CD4-positive, alpha-beta memory T cell (primary cell): Measurements from ENCODE around the gene TGM2. TPM values are rescaled to one million over a fixed set of nuclear protein-coding genes. Genes with fewer than 3 reads are reported as not detected.

Experiments used
- CTCF ChIA-PET: fragments of 350-600 bp; sonication (Branson Sonifier 250); formaldehyde crosslinking; loops from one replicate; lab custom pipeline; 2021; ENCODE audit warnings: inconsistent platforms; ENCODE audit not compliant: partially characterized antibody; lab: Charles Lee
- POLR2A ChIA-PET: fragments of 350-600 bp; sonication (Branson Sonifier 250); formaldehyde crosslinking; loops from one replicate; lab custom pipeline; 2021; ENCODE audit not compliant: partially characterized antibody; lab: Charles Lee
- DNase-seq, 5 donors: peaks; one replicate each; pipeline versions ENCODE4 v3.0.0 to v3.0.0-alpha.2; 2020 to 2022; ENCODE audit warnings: mixed read lengths in 1 of 5
- H3K27ac ChIP-seq: one replicate; pipeline ENCODE4 v1.7.0; 2013; ENCODE audit warnings: low read depth, low read length
- H3K27me3 ChIP-seq: 2 replicates; pipeline ENCODE4 v1.7.0; 2013; ENCODE audit warnings: mild to moderate bottlenecking, low read length, moderate library complexity; ENCODE audit not compliant: insufficient read depth
- H3K36me3 ChIP-seq: 2 replicates; pipeline ENCODE4 v1.7.0; 2013; ENCODE audit warnings: mild to moderate bottlenecking, low read length, moderate library complexity; ENCODE audit not compliant: insufficient read depth
- H3K4me1 ChIP-seq: 2 replicates; pipeline ENCODE4 v1.7.0; 2013; ENCODE audit warnings: mild to moderate bottlenecking, low read length, moderate library complexity; ENCODE audit not compliant: insufficient read depth
- H3K4me3 ChIP-seq, 2 donors: one replicate each; pipeline ENCODE4 v1.7.0; 2013; ENCODE audit warnings: low read length in 2 of 2, mild to moderate bottlenecking in 1 of 2
- H3K9me3 ChIP-seq, 2 donors: one replicate each; pipeline ENCODE4 v1.7.0; 2013; ENCODE audit warnings: low read length in 2 of 2, control low read depth in 1 of 2; ENCODE audit not compliant: control insufficient read depth in 1 of 2
- H3K27ac Mint-ChIP-seq, 7 donors: one replicate each; pipeline ENCODE4 v1.8.0; 2020 to 2021; ENCODE audit warnings: mixed read lengths in 7 of 7, mild to moderate bottlenecking in 6 of 7, inconsistent platforms in 3 of 7, moderate library complexity in 3 of 7
- H3K27me3 Mint-ChIP-seq, 2 donors: one replicate each; pipeline ENCODE4 v1.8.0; 2020 to 2021; ENCODE audit warnings: mixed read lengths in 2 of 2
- H3K36me3 Mint-ChIP-seq, 2 donors: one replicate each; pipeline ENCODE4 v1.8.0; 2020 to 2021; ENCODE audit warnings: mixed read lengths in 2 of 2, inconsistent platforms in 1 of 2, mild to moderate bottlenecking in 1 of 2
- H3K4me1 Mint-ChIP-seq, 4 donors: one replicate each; pipeline ENCODE4 v1.8.0; 2020 to 2021; ENCODE audit warnings: mixed read lengths in 4 of 4, mild to moderate bottlenecking in 1 of 4
- H3K4me3 Mint-ChIP-seq, 8 donors: one replicate each; pipeline ENCODE4 v1.8.0; 2020 to 2021; ENCODE audit warnings: mixed read lengths in 8 of 8, mild to moderate bottlenecking in 7 of 8, moderate library complexity in 6 of 8, inconsistent platforms in 3 of 8
- H3K9me3 Mint-ChIP-seq, 8 donors: one replicate each; pipeline ENCODE4 v1.8.0; 2020 to 2021; ENCODE audit warnings: mixed read lengths in 8 of 8, mild to moderate bottlenecking in 5 of 8, inconsistent platforms in 3 of 8, moderate library complexity in 1 of 8
- intact Hi-C: fragments of 100-400 bp; cut with micrococcal nuclease; formaldehyde crosslinking; loops from one replicate; pipeline ENCODE4 v1.15.1; 2023
- polyA plus RNA-seq, 2 donors: library from polyadenylated mRNA; unstranded; fragments of 300-500 nt; fragmentation: Illumina TruSeq; gene quantifications; one replicate each; pipeline ENCODE4 v1.2.3, GENCODE V29; 2021
- total RNA-seq, 2 experiments: library from RNA; stranded (reverse); gene quantifications; one replicate each; pipeline ENCODE4 v1.2.3, GENCODE V29; 2021

TGM2 gene
- total and polyA plus RNA-seq, 4 experiments from 2014 or later: 0.09 to 0.67 (median 0.31) TPM

GRCh38 chr20:38170219-38170825 lies 5.3 kb upstream of the TGM2 start:
- H3K36me3 ChIP-seq: no peaks in the 10 kb centered on the region
- Mint-ChIP-seq H3K27me3 (peaks cover 6 to 8% of the 10 kb centered on the region in 2 donors), H3K4me1 (peaks cover 3 to 8% (median 6%) of the 10 kb centered on the region in 4 donors), H3K27ac (peak overlapping the region in 3 of 7 donors; percentile 7 to 49 (median 32)), H3K9me3 (no peaks in the 10 kb centered on the region), H3K4me3 (no peak overlapping the region), H3K36me3 (no peaks in the 10 kb centered on the region)
- POLR2A ChIA-PET: no interaction called here
- CTCF ChIA-PET: interaction anchor here (0.7 kb wide), 1 partner anchor 113 kb away, joined by 3 read pairs; no protein-coding TSS in a partner anchor
- no peaks in the 10 kb centered on the region for H3K9me3 ChIP-seq
- H3K27ac ChIP-seq: no peak overlapping the region
- intact Hi-C loops: no loop called here
- DNase-seq: no peak
- no peaks in the 10 kb centered on the region for H3K4me1 ChIP-seq
- H3K27me3 ChIP-seq: no peaks in the 10 kb centered on the region
- H3K4me3 ChIP-seq: no peak overlapping the region

- Mint-ChIP-seq H3K27ac (peak overlapping the region in 3 of 7 donors; percentile 7 to 49 (median 32)), H3K27me3 (peaks cover 6 to 9% of the 10 kb centered on the region in 2 donors), H3K9me3 (no peaks in the 10 kb centered on the region), H3K36me3 (no peaks in the 10 kb centered on the region), H3K4me1 (peaks cover 3 to 9% (median 6%) of the 10 kb centered on the region in 4 donors), H3K4me3 (no peak overlapping the region)
- Histone ChIP-seq H3K4me3 (no peak overlapping the region), H3K9me3 (no peaks in the 10 kb centered on the region), H3K4me1 (no peaks in the 10 kb centered on the region), H3K36me3 (no peaks in the 10 kb centered on the region), H3K27ac (no peak overlapping the region), H3K27me3 (no peaks in the 10 kb centered on the region)
- CTCF ChIA-PET: interaction anchor here (0.7 kb wide), 1 partner anchor 112 kb away, joined by 3 read pairs; no protein-coding TSS in a partner anchor
- intact Hi-C loops: no loop called here
- POLR2A ChIA-PET: no interaction called here
- DNase-seq: no peak
These were observed 4.6 kb upstream of the TGM2 start for GRCh38 chr20:38169636-38170193.

GRCh38 chr20:38168791-38169589 lies 3.9 kb upstream of the TGM2 start:
- no peaks in the 10 kb centered on the region for H3K36me3 Mint-ChIP-seq
- DNase-seq: no peak

GRCh38 chr20:38167851-38168760 lies 3.0 kb upstream of the TGM2 start:
- intact Hi-C loops: no loop called here
- no peak overlapping the region for H3K27ac ChIP-seq
- H3K36me3 Mint-ChIP-seq: no peaks in the 10 kb centered on the region
- H3K27me3 Mint-ChIP-seq: peaks cover 5 to 15% of the 10 kb centered on the region in 2 donors
- CTCF ChIA-PET: interaction anchor here (2.3 kb wide), 1 partner anchor 110 kb away, joined by 7 read pairs; no protein-coding TSS in a partner anchor
- no peaks in the 10 kb centered on the region for H3K27me3 ChIP-seq
- peak in 1 of 5 donors; percentile 13 for DNase-seq
- POLR2A ChIA-PET: no interaction called here
- H3K36me3 ChIP-seq: no peaks in the 10 kb centered on the region
- no peak overlapping the region for H3K27ac Mint-ChIP-seq
- H3K9me3 Mint-ChIP-seq: no peaks in the 10 kb centered on the region
- peaks cover 3 to 9% (median 6%) of the 10 kb centered on the region in 4 donors for H3K4me1 Mint-ChIP-seq
- no peaks in the 10 kb centered on the region for H3K4me1 ChIP-seq
- H3K9me3 ChIP-seq: no peaks in the 10 kb centered on the region
- H3K4me3 ChIP-seq: no peak overlapping the region
- no peak overlapping the region for H3K4me3 Mint-ChIP-seq

More at GRCh38 chr20:38168791-38169589, 3.9 kb upstream of the TGM2 start:
- Mint-ChIP-seq H3K4me1 (peaks cover 3 to 9% (median 6%) of the 10 kb centered on the region in 4 donors), H3K27ac (no peak overlapping the region), H3K9me3 (no peaks in the 10 kb centered on the region), H3K4me3 (no peak overlapping the region), H3K27me3 (peaks cover 5 to 9% of the 10 kb centered on the region in 2 donors)
- Histone ChIP-seq H3K36me3 (no peaks in the 10 kb centered on the region), H3K27me3 (no peaks in the 10 kb centered on the region), H3K4me3 (no peak overlapping the region), H3K9me3 (no peaks in the 10 kb centered on the region), H3K4me1 (no peaks in the 10 kb centered on the region), H3K27ac (no peak overlapping the region)
- POLR2A ChIA-PET: no interaction called here
- CTCF ChIA-PET: no interaction called here
- intact Hi-C loops: no loop called here

GRCh38 chr20:38167328-38167850 lies 2.3 kb upstream of the TGM2 start:
- no peaks in the 10 kb centered on the region for H3K36me3 ChIP-seq
- H3K4me3 Mint-ChIP-seq: no peak overlapping the region
- no peak overlapping the region for H3K4me3 ChIP-seq
- H3K9me3 ChIP-seq: no peaks in the 10 kb centered on the region
- no peaks in the 10 kb centered on the region for H3K9me3 Mint-ChIP-seq
- POLR2A ChIA-PET: no interaction called here
- H3K27me3 ChIP-seq: no peaks in the 10 kb centered on the region
- intact Hi-C loops: no loop called here
- H3K27ac Mint-ChIP-seq: no peak overlapping the region
- H3K36me3 Mint-ChIP-seq: no peaks in the 10 kb centered on the region
- no peaks in the 10 kb centered on the region for H3K4me1 ChIP-seq
- CTCF ChIA-PET: interaction anchor here (2.3 kb wide), 1 partner anchor 110 kb away, joined by 7 read pairs; no protein-coding TSS in a partner anchor
- H3K4me1 Mint-ChIP-seq: peaks cover 3 to 9% (median 6%) of the 10 kb centered on the region in 4 donors
- peaks cover 5 to 15% of the 10 kb centered on the region in 2 donors for H3K27me3 Mint-ChIP-seq
- H3K27ac ChIP-seq: no peak overlapping the region
- no peak for DNase-seq

GRCh38 chr20:38166703-38167233 lies 1.7 kb upstream of the TGM2 start:
- DNase-seq: no peak
- ChIA-PET POLR2A (no interaction called here), CTCF (interaction anchor here (0.9 to 2.3 kb wide), 2 partner anchors 9 to 109 kb away, joined by 3 to 7 read pairs; no protein-coding TSS in a partner anchor)
- Mint-ChIP-seq H3K27ac (no peak overlapping the region), H3K4me3 (no peak overlapping the region), H3K36me3 (no peaks in the 10 kb centered on the region), H3K27me3 (peaks cover 5 to 15% of the 10 kb centered on the region in 2 donors), H3K9me3 (no peaks in the 10 kb centered on the region), H3K4me1 (peaks cover 3 to 9% (median 6%) of the 10 kb centered on the region in 4 donors)
- H3K27ac ChIP-seq: no peak overlapping the region
- H3K4me3 ChIP-seq: no peak overlapping the region
- intact Hi-C loops: no loop called here
- H3K36me3 ChIP-seq: no peaks in the 10 kb centered on the region
- no peaks in the 10 kb centered on the region for H3K9me3 ChIP-seq
- H3K4me1 ChIP-seq: no peaks in the 10 kb centered on the region
- H3K27me3 ChIP-seq: no peaks in the 10 kb centered on the region
